ENCODE measurements around the gene NUP210.

The NUP210 gene

DNA sequence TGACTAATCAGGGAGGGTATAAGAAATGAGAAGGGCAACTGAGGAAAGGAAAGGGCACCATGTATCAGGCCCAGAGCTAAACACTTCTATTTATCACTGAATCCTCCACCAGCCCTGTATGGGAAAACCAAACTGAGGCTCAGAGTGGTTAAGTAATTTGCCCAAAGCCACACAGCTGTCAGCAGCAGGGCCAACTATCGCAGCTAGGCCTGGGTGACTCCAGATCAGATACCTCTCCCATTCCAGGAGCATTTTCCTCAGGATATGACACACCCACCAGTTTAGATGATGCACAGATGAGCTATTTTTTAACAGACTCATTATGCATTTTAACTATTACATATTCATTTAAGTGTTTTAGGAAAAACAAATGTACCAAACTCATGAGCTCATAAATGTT lies 14.5 kb downstream of the NUP210 start:
- H3K36me3 ChIP-seq (ENCODE audit: control insufficient read depth, insufficient read depth, low read length), result no peaks in the 10 kb centered on the region

GRCh38 chr3:13404626-13405452 lies 15.3 kb downstream of the NUP210 start:
- no peaks in the 10 kb centered on the region for H3K36me3 ChIP-seq (ENCODE audit: control insufficient read depth, insufficient read depth, low read length)
- H3K9me3 ChIP-seq (ENCODE audit: control insufficient read depth, insufficient read depth, low read length), result no peaks in the 10 kb centered on the region
- H3K4me3 ChIP-seq (ENCODE audit: low read length), result no peak overlapping the region
- no peaks in the 10 kb centered on the region for H3K27me3 ChIP-seq (ENCODE audit: control insufficient read depth, insufficient read depth, low read length)
- no CpG with 5 or more reads among the region's 9 CpGs for WGBS (ENCODE audit: insufficient coverage, insufficient read length)
- DNase-seq (ENCODE audit: low read depth, low spot score), result no peak
- H3K27ac ChIP-seq (ENCODE audit: low read length), result no peak overlapping the region
- H3K4me1 ChIP-seq (ENCODE audit: control insufficient read depth, insufficient read depth, low read length), result no peaks in the 10 kb centered on the region

More for the DNA sequence above, 14.5 kb downstream of the NUP210 start:
- Histone ChIP-seq H3K9me3 (ENCODE audit: control insufficient read depth, insufficient read depth, low read length) (no peaks in the 10 kb centered on the region), H3K27me3 (ENCODE audit: control insufficient read depth, insufficient read depth, low read length) (no peaks in the 10 kb centered on the region), H3K27ac (ENCODE audit: low read length) (no peak overlapping the region), H3K4me3 (ENCODE audit: low read length) (no peak overlapping the region), H3K4me1 (ENCODE audit: control insufficient read depth, insufficient read depth, low read length) (no peaks in the 10 kb centered on the region)
- DNase-seq (ENCODE audit: low read depth, low spot score), result no peak
- WGBS (ENCODE audit: insufficient coverage, insufficient read length), result no CpG with 5 or more reads among the region's 1 CpG

DNA sequence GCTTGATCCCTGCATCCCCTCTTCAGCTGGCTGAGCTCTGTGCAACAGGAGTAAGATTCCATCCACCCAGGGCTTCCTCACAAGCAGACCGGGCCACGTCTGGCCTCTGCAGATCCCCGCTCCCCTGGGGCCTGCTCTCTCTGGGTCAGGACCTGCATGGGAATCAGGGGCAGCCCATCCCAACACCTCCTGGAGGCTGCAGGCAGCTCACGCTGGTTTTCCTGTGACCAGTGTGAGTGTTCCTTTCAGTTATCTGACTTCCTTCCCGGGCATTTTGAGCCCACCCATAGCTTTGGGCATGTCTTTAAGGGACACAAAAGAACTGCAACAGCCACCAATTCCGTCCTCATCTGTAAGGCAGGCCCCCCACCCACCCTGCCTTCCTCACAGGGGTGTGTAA lies 16.3 kb downstream of the NUP210 start:
- no CpG with 5 or more reads among the region's 6 CpGs for WGBS (ENCODE audit: insufficient coverage, insufficient read length)
- Histone ChIP-seq H3K9me3 (ENCODE audit: control insufficient read depth, insufficient read depth, low read length) (no peaks in the 10 kb centered on the region), H3K36me3 (ENCODE audit: control insufficient read depth, insufficient read depth, low read length) (peaks cover 3% of the 10 kb centered on the region; the same call in 1 of the 2 replicates), H3K27me3 (ENCODE audit: control insufficient read depth, insufficient read depth, low read length) (no peaks in the 10 kb centered on the region), H3K27ac (ENCODE audit: low read length) (no peak overlapping the region), H3K4me3 (ENCODE audit: low read length) (no peak overlapping the region), H3K4me1 (ENCODE audit: control insufficient read depth, insufficient read depth, low read length) (no peaks in the 10 kb centered on the region)
- DNase-seq (ENCODE audit: low read depth, low spot score), result no peak

DNA sequence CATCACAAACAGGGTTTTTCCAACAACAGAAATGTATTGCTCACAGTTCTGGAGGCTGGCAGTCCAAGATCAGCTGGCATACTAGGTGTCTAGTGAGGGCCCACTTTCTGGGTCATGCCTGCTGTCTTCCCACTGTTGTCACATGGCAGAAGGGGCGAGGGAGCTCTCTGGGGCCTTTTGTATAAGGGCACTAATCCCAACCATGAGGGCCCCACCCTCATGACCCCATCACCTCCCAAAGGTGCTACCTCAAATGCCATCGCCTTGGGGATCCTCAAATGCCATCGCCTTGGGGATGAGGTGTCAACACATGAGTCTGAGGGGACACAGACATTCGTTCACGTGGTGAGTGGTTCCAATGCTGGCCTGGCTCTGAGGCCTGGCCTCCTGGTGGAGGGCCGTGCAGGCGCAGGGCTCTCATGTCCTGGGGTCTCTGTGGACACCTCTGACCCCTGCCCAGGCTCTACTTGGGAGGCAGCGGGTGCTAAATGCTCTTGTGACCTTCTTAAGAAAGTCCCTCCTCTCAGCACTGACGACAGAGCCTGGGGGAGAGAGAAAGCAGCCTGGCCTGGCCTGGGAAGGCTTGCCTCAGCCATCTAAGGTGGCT lies 16.8 kb downstream of the NUP210 start:
- Histone ChIP-seq H3K4me3 (ENCODE audit: low read length) (no peak overlapping the region), H3K36me3 (ENCODE audit: control insufficient read depth, insufficient read depth, low read length) (peaks cover 3% of the 10 kb centered on the region; the same call in 1 of the 2 replicates), H3K4me1 (ENCODE audit: control insufficient read depth, insufficient read depth, low read length) (no peaks in the 10 kb centered on the region), H3K9me3 (ENCODE audit: control insufficient read depth, insufficient read depth, low read length) (no peaks in the 10 kb centered on the region), H3K27me3 (ENCODE audit: control insufficient read depth, insufficient read depth, low read length) (no peaks in the 10 kb centered on the region), H3K27ac (ENCODE audit: low read length) (no peak overlapping the region)
- no peak for DNase-seq (ENCODE audit: low read depth, low spot score)
- no CpG with 5 or more reads among the region's 9 CpGs for WGBS (ENCODE audit: insufficient coverage, insufficient read length)

- no peak overlapping the region for H3K27ac ChIP-seq (ENCODE audit: low read length)
- H3K36me3 ChIP-seq (ENCODE audit: control insufficient read depth, insufficient read depth, low read length), result peaks cover 3% of the 10 kb centered on the region
- no peak for DNase-seq (ENCODE audit: low read depth, low spot score)
- no CpG with 5 or more reads among the region's 11 CpGs for WGBS (ENCODE audit: insufficient coverage, insufficient read length)
- H3K9me3 ChIP-seq (ENCODE audit: control insufficient read depth, insufficient read depth, low read length), result no peaks in the 10 kb centered on the region
- no peaks in the 10 kb centered on the region for H3K4me1 ChIP-seq (ENCODE audit: control insufficient read depth, insufficient read depth, low read length)
- H3K4me3 ChIP-seq (ENCODE audit: low read length), result no peak overlapping the region
- no peaks in the 10 kb centered on the region for H3K27me3 ChIP-seq (ENCODE audit: control insufficient read depth, insufficient read depth, low read length)
These were observed 19.0 kb downstream of the NUP210 start for GRCh38 chr3:13401149-13401548.

- Histone ChIP-seq H3K4me1 (ENCODE audit: control insufficient read depth, insufficient read depth, low read length) (no peaks in the 10 kb centered on the region), H3K27ac (ENCODE audit: low read length) (no peak overlapping the region), H3K27me3 (ENCODE audit: control insufficient read depth, insufficient read depth, low read length) (no peaks in the 10 kb centered on the region), H3K4me3 (ENCODE audit: low read length) (no peak overlapping the region), H3K9me3 (ENCODE audit: control insufficient read depth, insufficient read depth, low read length) (no peaks in the 10 kb centered on the region), H3K36me3 (ENCODE audit: control insufficient read depth, insufficient read depth, low read length) (peaks cover 5% of the 10 kb centered on the region)
- DNase-seq (ENCODE audit: low read depth, low spot score), result no peak
- no CpG with 5 or more reads among the region's 13 CpGs for WGBS (ENCODE audit: insufficient coverage, insufficient read length)
These were observed 19.9 kb downstream of the NUP210 start for GRCh38 chr3:13400114-13400673.

- Histone ChIP-seq H3K36me3 (ENCODE audit: control insufficient read depth, insufficient read depth, low read length) (peaks cover 5% of the 10 kb centered on the region), H3K27ac (ENCODE audit: low read length) (no peak overlapping the region), H3K27me3 (ENCODE audit: control insufficient read depth, insufficient read depth, low read length) (no peaks in the 10 kb centered on the region), H3K4me1 (ENCODE audit: control insufficient read depth, insufficient read depth, low read length) (no peaks in the 10 kb centered on the region), H3K9me3 (ENCODE audit: control insufficient read depth, insufficient read depth, low read length) (no peaks in the 10 kb centered on the region), H3K4me3 (ENCODE audit: low read length) (no peak overlapping the region)
- WGBS (ENCODE audit: insufficient coverage, insufficient read length), result no CpG with 5 or more reads among the region's 12 CpGs
- DNase-seq (ENCODE audit: low read depth, low spot score), result no peak
These were observed 20.5 kb downstream of the NUP210 start for GRCh38 chr3:13399603-13400002.

DNA sequence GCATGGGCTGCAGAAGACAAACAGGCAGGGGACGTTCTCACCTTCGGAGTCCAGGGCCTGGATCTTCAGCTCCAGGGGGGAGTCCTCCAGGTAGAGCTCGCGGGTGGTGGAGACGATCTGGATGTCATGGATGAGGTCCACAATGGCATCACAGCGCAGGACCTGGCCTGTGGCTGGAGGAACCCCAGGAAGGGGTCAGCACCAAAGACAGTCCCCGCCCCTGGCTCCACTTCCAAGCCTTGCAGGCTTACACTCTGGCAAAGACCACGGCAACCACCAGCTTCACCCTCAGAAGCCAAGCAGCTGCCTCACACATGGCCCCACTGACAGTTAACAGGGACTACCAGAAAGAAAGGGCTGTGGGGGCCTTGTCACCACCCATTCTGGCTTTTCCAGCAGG lies 22.8 kb downstream of the NUP210 start:
- Histone ChIP-seq H3K36me3 (ENCODE audit: control insufficient read depth, insufficient read depth, low read length) (peaks cover 5% of the 10 kb centered on the region), H3K9me3 (ENCODE audit: control insufficient read depth, insufficient read depth, low read length) (no peaks in the 10 kb centered on the region), H3K27ac (ENCODE audit: low read length) (no peak overlapping the region), H3K27me3 (ENCODE audit: control insufficient read depth, insufficient read depth, low read length) (no peaks in the 10 kb centered on the region), H3K4me1 (ENCODE audit: control insufficient read depth, insufficient read depth, low read length) (no peaks in the 10 kb centered on the region), H3K4me3 (ENCODE audit: low read length) (no peak overlapping the region)
- WGBS (ENCODE audit: insufficient coverage, insufficient read length), result no CpG with 5 or more reads among the region's 8 CpGs
- DNase-seq (ENCODE audit: low read depth, low spot score), result no peak

GRCh38 chr3:13394363-13394762 lies 25.8 kb downstream of the NUP210 start:
- Histone ChIP-seq H3K9me3 (ENCODE audit: control insufficient read depth, insufficient read depth, low read length) (no peaks in the 10 kb centered on the region), H3K4me3 (ENCODE audit: low read length) (no peak overlapping the region), H3K4me1 (ENCODE audit: control insufficient read depth, insufficient read depth, low read length) (no peaks in the 10 kb centered on the region), H3K27ac (ENCODE audit: low read length) (no peak overlapping the region), H3K36me3 (ENCODE audit: control insufficient read depth, insufficient read depth, low read length) (peaks cover 2% of the 10 kb centered on the region; the same call in 1 of the 2 replicates), H3K27me3 (ENCODE audit: control insufficient read depth, insufficient read depth, low read length) (no peaks in the 10 kb centered on the region)
- DNase-seq (ENCODE audit: low read depth, low spot score), result no peak
- no CpG with 5 or more reads among the region's 4 CpGs for WGBS (ENCODE audit: insufficient coverage, insufficient read length)

- Histone ChIP-seq H3K27ac (ENCODE audit: low read length) (no peak overlapping the region), H3K4me3 (ENCODE audit: low read length) (no peak overlapping the region; the same call in 1 of the 2 replicates), H3K4me1 (ENCODE audit: control insufficient read depth, insufficient read depth, low read length) (no peaks in the 10 kb centered on the region; the same call in 1 of the 2 replicates), H3K9me3 (ENCODE audit: control insufficient read depth, insufficient read depth, low read length) (no peaks in the 10 kb centered on the region), H3K27me3 (ENCODE audit: control insufficient read depth, insufficient read depth, low read length) (no peaks in the 10 kb centered on the region), H3K36me3 (ENCODE audit: control insufficient read depth, insufficient read depth, low read length) (peaks cover 4% of the 10 kb centered on the region)
- DNase-seq (ENCODE audit: low read depth, low spot score), result no peak
- WGBS (ENCODE audit: insufficient coverage, insufficient read length), result no CpG with 5 or more reads among the region's 11 CpGs
These were observed 26.4 kb downstream of the NUP210 start for GRCh38 chr3:13393427-13394360.

All from iPS DF 6.9 (cell line).